NCI-H82 (cell line): ENCODE data around the gene RAB43.
A peak's percentile ranks its signal among the peaks of the same experiment; 100 is the strongest.

Source experiments
- DNase-seq: peaks from one replicate; lab custom pipeline; 2025; lab: John Stamatoyannopoulos, UW

RAB43 gene

DNA sequence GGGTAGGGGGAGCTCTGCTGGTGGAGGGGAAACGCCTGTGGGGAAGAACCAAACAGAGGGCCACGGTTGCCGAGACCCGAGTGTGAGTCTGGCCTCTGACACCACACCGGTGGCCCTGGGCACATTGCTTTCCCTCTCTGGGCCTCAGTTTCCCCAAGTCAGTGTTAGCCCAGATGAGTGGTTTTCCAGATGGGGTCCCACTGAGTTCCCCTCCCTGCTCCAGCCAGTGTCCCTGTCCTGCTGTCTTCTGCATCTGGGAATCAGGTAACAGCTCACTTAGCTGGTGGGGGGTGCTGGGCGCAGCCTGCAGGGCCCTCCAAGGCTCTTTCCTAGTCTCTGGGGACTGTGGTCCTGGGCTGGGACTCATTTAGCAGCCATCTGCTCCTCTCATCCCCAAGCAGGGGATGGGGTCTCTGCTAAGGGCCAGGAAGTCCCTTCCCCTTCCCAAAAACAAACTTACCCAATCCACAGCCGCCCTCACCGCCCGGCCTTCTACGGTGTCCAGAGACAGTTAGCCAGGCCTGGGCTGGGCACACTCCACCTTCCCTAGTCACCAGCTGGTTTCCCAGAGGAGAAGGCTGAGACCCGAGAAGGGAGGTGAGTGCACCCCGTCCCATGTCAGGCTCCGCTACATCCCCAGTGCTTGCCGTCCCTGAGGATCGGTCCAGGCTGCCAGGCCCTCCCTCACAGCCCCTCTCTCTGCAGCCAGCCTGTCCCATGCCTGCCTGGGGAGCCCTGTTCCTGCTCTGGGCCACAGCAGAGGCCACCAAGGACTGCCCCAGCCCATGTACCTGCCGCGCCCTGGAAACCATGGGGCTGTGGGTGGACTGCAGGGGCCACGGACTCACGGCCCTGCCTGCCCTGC, 60.3 kb downstream of the RAB43 start:
- peak; percentile 17 for DNase-seq

DNA sequence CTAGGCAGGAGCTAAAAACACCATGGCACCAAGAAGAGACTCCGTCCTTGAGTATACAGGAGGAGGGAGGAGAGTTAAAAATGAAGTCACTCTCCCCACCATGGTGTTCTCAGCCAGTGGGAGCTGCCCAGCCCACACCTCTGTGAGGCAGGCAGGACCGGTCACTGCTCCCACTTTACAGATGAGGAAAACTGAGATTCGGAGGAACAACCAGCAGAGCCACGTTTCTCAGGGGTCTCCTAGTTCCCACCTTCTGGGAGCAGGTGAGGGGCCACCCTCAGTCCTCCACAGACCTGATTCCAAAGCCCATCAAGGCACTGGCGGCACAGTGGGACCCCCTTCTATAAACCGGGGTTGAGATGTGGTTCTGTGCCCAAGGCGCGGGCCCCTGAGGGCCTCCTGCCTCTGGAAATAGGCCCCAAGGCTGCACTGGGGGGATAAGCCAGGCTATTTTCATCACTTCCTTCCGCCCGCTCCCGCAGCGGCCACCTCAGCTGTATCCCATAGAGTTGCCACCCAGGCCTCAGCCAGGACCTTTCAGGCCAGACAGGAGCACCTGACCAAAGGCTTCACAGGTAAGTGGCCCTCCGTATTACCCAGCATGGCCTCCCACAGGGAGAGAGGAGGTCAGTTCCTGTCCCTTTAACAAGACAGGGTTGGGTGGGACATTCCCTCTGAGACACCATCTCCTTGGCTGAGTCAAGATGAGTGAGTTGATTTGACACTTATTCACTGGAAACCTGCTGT, 61.2 kb downstream of the RAB43 start, which contains the start of gene GP9:
TSS of gene GP9 (plus strand) at position 504 of the 747 bp plus-strand sequence. CDS start 961 bp downstream, outside the sequence.
- no peak for DNase-seq

DNA sequence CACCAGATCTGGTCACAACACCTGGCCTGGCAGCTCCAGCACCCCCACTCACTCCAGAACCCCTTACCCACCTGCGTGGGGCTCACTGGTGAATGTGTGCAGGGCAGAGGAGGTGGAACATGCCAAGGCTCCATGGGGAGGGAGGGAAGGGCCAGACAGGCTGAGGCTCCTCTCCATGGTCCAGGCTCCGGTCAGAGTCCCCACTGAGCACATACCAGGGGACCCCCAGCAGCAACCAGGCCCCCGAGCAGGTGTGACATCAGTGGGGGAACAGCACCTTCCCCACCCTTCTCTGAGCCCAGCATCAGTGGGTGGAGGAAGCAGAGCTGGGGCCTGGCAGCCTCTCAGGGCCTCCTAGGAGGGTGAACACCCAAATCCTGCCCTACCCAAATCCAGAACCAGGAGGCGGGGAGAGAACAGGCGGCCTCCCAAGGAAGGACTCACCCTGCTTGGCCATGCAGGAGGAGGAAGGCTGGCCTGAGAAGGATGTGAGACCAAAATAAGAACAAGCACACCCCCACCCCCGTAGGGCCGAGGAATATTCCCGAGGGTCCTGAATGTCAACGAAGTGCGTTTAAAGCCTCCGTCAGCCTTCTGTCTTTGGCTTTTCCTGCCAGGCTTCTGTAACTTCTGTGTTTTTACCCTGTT, 62.2 kb downstream of the RAB43 start:
- no peak for DNase-seq

DNA sequence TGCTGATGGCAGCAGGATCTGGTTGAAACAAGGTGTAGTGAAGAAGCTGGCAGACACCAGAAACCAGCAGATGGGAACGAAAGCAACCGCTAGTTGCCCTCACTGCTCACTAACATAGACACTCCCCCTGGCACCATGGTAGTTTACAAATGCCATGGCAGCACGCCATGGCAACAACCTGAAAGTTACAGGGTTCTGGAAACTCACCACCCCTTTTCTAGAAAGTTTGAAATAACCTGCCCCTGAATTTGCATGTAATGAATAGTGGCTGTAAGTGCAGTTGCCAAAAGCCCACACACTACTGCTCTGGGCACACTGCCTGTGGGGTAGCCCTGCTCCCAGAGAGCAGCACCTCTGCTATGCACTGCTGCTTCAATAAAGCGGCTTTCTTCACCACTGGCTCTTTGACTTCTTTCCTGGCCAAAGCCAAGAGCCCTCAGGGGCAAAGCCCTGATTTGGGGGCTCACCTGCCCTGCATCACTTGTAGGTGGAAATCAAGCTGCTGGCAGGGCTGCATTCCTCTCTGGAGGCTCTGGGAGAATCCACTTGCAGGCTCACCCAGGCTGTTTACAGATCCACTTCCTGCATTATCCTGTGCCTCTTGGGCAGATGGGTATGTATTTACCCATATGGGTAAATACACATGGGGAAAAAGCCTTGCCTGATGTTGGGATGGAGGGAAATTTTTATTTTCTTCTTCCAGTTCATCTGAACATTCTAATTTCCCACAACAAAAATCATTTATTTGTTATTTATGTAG, 63.0 kb downstream of the RAB43 start:
- peak; percentile 20 for DNase-seq

DNA sequence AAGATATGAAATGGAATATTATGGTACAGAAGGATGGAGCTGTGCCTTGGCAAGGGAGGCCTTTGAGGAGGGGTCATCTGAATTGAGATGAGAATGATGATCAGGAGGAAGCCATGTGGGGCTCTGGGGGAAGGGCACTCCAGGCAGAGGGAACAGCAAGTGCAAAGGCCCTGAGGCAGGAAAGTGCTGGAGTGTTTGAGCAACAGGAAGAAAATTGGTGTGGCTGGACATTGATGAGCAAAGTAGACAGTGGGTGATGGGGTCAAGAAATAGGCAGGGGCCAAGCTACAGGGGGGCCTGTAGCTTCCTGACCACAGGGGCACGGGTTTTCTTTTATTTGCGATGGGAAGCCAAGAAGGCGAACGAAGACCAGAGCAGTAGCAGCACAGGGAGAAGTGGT, 64.4 kb downstream of the RAB43 start:
- DNase-seq: no peak

DNA sequence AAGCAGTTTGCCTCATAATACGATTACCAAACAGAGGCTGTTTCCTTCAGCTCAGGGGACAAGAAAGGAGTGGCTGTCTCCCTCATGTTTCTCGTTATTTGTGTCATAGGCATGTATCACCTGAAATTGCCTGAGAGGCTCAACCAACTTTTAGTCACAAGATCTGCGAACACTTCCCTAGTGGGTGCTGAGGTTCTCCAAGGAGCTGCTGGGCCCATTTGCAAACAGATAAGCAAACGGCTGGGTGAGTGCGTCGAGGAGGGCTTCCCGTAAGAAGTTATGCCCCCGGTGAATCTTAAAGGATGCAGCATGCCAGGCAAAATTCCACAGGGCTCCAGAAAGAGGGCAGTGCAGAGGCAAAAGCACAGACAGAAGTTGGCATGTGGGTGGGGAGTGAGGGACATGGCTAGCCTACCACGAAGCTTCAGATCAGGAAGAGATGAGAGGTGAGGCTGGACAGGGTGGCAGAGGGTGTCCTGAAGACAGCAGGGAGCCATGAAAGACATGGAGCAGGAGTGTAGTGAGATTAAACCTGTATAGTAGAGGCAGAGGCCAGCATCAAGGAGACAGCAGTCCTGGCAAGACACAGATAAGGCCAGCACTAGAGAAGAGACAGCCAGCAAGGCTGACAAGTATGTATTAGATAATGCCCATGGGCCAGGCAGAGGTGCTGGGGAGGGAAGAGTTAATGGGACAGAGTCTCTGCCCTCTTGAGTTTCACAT, 65.0 kb downstream of the RAB43 start:
- no peak for DNase-seq

DNA sequence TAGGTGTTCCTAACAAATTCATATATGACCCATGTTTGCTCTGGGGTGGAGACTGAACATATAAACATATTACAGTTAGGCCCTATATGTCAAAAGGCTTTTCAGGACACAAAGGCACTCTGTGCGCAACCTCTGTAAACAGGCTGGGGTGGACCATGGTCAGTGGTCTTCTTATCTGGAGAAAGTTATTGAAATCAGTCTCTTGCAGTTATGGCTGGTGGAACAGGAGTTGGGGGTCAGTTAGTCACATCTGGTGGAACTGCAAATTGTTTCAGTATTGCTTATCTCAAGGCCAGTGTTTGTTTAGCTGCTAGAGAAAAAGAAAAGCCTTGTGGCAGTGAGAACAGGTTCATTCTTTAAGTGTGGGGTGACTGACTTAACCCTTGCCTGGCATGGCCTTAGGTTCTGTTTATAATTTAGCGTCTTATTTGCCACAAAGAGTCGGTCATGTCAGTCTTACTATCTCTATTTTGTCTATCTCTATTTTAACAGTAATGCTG, 66.9 kb downstream of the RAB43 start:
- no peak for DNase-seq

DNA sequence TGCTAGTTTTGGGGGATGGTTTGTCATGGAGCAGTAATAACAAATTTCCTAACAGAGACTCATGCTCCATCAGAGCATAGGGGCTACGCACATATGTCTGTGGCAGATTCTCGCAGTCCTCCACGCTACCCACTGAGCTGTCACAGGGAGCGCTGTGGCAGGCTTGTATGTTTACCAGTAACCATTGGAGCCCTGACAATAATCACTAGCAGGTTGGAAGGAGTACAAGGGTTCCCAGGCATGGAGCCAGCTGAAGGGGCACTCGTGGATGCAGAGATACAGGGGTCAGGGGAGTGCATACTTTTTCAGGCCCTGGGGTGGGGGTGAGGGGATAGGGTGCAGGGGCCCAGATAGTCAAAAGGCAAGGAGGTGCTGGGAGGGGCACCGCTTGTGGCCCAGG, 68.9 kb downstream of the RAB43 start:
- DNase-seq: no peak

DNA sequence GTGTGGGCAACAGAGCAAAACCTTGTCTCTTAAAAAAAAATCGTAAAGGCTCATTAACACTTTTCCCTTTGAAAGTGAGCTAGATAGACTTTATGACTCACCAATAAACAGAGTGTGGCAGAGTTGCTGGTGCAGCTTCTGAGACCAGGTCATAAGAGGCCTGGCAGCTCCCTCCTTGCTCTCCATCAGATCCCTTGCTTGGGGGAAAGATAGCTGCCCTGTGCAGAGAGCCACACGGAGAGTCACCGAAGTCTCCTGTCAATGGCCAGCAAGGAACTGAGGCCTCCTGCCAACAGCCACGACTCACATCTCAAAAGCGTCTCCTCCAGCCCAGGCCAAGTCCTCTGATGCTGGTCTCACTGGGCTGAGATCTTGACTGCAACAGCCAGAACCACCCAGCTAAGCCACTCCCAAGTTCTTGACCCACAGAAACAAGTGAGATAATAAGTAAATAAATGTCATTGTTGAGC, 69.7 kb downstream of the RAB43 start:
- DNase-seq: no peak

DNA sequence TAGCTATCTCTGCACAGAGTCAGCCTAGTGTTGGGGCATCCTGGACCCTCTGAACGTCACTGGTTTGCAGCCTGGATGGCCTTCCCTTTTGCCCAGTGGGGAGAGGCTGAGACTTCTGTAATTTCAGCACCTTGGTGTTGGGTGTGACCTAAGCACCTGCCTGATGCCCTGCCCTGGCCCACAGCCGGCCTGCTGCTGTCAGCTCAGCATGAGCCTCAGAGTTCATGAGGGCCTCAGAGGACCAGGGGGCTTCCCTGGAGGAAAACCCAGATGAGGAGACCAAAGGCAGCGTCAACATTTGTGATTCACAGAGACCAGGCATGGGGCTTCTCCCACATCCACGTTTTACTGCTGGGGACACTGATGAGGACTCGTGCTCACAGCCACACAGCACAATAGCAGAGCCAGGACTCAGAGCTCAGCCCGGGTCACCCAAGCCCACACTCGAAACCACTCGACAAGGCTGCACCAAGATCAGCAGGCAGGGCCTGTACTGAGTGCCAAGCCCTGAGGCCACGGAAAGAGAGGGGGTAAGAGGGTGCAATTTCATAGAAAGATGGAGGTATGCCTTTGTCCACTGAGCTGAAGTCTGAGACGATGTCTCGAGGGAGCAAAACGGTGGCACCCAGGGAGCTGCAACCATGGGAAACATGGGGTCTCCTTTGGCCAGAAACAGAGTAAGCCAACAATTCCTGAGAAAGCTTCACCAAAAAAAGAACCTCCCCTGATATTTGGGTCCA, 70.9 kb downstream of the RAB43 start:
- DNase-seq: no peak

DNA sequence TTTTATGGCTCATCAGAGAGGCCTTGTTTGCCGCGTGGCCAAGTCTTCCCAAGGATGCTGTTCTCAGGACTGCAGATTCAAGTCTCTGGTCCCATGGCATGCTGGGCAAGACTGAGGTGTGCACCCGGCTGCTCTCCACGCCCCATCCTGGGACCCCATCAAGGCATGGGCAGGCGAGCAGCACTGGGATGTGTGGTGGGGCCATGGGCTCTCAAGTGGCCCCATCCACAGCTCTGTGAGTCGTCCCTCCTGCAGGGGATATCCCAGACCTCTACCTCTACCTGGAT, 74.1 kb downstream of the RAB43 start:
- DNase-seq: no peak

DNA sequence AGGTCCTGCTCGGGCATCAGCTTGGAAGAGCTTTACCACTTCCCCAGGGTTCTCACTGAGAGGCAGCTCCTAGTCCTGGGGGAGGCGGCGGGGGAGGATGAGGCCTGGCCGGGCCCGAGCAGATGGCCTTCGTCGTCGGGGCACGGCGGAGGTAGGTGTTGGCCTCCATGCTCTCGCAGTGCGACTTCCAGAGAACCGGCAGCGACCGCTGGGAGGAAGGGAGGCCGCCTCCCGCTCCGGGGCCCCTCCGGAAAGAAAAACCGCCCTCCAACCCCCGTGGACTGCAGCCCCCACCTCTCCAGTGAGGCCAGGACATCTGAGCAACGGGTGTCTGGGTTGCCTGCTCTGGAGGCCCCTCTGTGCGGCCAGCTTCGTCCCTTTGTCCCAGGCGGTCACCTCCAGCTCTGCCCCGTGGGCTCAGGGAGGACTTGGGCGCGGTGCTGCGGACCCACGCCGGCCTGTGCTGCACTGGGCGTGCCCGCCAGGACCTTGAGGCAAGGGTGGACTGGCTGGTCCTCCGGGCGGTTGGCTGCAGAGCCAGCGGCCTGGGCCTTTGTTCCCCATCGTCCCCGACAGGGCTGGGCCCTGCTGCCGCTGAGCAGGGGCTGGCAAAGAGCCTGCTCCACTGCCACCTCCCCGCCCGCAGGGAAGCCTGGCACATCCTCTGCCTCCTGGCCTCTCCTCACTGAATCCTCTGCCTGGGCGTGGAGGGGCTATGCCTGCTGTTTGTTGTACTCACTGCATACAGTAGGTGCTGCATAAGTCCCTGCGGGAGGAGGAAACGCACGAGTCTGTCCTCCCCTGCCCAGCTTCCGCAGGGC, 74.7 kb downstream of the RAB43 start:
- DNase-seq: no peak

DNA sequence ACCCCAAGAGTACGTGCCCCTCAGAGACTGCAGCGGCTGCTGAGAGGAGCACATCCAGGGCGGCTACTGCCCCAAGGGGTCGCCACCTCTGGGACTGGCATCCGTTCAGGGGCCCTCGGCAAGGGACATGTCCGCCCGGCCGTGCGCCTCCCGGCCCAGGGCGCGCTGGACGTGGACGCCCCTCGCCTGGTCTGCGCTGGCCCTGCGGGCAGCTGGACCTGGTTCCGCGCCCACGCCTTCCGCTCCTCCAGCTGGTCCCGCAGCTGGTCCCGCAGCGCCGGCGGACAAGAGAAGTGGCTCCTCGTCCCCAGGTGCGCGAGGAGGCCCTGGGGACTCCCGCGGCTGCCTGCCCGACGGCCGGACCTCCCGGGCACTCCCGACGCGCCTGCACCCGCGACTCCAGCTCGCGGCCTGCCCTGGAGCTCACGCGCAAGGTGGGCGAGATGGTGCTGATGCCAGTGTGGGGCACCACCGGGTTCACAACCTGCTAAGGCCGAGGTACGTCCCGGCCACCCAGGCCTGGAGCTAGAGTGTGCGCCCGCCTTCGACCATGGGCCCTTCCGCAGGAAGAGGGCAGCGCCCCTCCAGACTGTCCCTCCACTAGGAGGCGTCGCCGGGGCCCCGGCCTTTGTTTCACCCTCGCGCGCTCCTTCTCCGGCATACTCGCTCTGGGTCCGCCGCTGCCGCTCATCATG, 75.4 kb downstream of the RAB43 start:
- no peak for DNase-seq

DNA sequence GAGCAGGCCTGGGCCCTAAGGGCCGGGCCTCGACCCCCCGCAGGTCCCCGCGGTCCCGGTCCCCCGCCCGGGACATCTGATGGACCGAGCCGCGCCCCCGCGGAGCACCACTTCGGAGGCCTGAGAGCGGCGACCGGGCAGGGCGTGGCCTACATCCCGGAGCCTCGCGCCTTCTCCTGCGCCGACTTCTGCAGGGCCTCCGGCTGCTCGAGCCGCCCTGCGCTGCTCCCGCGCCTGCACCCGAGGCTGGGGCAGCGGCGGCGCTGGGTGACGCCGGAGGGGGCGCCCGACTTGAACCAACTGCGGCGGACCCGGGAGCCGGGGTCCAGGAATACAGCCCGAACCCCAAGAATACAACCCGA, 75.9 kb downstream of the RAB43 start:
- no peak for DNase-seq

DNA sequence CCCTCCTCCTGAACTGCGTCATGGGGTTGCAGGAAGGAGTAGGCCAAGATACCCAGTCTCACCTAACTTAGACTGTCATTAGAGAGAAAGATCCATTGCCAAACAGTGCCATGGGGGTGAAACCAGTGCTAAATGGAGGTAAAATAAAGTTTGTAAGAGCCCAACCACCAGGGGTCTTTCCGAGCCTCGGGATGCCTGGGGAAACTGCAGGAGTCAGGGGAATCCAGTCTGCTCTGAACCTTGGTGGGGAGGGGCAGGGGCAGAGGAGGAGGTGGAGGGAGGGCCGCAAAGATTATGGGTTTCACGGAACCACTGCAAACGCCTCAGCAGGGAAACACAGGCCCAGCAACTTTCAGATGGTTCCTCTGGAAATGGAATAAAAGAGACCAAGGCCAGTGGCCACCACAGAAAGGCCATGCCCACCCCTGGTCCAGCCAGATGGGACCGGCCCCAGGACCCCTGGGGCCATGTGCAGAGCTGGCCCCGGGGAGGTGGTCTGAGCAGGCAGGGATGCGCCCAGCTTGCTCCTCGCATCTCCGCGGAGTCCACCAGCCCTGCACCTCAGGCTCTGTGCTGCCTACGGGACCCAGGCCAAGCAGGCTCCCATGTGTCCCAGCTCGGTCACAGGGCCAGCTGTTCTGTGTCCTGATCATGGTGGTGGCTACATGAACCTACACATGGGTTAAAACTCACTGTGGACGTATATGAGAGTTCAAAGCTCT, 80.9 kb downstream of the RAB43 start:
- no peak for DNase-seq

DNA sequence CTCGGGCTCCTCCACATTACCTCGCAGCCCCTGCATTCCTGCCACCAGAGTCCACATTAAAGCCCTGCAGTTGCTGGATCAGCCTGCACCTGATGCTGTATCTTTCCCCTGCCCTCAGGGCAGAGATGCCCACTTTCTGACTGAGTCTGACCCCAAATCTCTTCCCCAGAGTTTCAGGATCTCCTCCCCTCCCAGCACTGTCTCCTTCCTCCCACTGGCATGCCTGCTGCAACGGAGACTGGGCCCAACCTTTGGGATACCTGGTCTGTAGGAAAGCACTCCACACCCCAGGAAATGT, 81.6 kb downstream of the RAB43 start:
- no peak for DNase-seq

DNA sequence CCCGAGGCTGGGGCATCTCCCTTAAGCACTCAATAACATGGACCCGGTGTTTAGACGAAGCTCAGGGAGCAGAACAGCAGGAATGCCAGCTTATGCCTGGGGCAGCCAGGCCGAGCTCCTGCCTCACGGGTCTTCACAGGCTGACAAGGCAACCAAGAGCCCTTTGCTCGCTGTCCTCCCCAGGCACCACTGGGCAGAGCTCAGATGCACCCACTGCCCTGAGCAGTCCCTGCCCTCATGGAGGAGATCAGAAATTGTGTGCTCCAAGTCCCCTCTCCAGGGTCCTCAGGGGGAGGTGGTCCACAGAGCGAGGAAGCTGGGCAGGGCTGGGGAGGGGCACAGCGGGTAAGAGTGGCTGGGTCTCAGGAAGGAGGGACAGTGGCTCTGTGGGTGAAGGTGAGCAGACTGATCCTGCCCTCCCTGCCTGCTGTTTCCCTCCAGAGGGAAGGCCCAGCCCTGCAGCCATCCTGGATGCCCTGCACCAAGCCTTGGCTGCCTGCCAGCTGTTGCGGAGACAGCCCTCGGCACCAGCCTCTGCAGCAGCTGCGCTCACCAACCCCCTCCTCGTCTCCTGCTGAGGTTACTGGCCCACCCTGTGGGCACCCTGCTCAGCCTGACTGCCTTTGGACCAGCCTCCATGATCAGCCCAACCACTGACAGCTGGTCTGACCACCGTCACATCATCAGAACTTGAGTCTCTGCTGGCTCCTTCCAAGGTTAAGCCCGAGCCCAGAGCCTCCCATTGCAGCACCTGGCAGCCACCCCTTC, 82.1 kb downstream of the RAB43 start:
- peak; percentile 77 for DNase-seq
